ENCODE measurements around the gene SUPT5H. TPM values are rescaled to one million over a fixed set of nuclear protein-coding genes. Genes with fewer than 3 reads are reported as not detected.

SUPT5H gene
- total RNA-seq, result 44.0 and 55.0 TPM in 2 replicates

DNA sequence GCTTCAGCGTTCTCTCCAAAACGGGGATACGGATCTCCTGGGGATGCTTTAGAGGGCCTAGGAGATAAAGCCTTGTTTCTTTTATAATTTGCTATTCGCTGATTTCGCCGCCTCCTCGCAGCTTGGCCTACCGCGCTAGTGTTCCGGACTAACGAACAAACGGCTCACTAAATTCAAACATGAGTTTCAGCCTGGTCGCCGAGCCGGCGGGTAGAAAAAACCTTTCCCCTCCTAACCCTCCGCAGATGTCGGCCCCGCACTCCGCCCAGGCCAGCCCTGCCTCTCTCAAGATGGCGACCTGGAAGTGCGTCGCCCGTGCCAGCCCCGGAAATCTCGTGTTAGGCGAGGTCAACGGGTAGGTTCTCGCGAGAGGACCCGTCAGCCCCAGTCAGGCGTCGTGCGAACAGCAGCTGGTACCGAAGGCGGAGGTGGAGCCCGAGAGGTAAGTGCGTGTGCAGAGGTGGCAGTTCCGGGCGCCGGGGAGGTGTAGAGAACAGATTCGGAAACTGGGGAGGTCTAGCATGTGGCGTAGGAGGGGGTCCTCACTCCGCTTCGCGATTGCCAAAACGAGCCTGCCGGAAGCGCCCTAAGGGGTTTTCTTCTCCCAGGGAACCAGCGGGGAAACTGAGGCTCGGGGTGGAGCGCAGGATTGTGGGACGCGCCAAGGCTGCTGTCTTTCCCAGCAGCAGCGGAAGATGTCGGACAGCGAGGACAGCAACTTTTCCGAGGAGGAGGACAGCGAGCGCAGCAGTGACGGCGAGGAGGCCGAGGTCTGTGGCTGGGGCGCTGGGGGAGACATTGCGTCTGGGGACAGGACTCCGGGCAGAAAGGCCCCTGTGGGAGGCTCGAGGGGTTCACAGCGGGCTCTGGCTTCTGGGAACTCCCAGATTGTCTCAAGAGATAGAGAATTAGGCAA is at the start of gene SUPT5H:
Gene SUPT5H (plus strand): TSS at position 387 of the 916 bp plus-strand sequence. CDS start 309 bp downstream, at position 696.

DNA sequence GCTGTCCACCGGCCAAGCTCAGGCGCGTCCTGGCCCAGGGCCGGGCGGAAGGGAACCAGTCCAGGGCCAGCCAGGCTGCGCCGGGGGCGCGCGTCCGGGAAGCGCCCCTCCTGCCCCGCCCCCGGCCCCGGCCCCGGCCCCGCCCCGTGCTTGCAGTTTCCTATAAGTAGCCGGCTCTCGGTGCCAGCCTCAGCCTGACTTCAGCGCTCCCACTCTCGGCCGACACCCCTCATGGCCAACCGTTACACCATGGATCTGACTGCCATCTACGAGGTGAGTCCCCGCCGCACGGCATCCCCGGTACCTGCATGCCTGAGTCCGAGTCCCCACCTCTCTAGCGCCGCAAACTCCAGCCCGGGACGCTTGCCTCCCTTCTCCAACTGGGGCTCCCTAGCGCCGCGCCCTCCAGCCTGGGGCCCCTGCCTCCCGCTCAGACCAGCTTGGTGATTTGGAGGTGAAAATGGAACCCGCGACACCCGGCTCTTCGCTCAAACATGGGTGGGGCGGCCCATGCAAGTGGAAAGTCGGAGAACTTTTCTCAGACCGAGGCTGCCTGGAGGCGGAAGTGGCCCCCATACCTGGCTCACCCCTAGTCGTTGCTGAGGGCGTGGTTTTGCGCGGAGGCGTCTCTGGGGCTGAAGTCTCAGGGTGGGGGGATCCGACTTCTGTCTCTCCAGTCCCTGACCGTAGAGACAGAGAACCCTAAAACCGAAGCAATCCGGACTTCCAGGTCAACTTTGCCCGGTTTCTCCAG is 38.5 kb upstream of the SUPT5H start, which contains the start of gene ZFP36:
Gene ZFP36 (plus strand): TSS at position 192 of the 754 bp plus-strand sequence. CDS start 58 bp downstream, at position 250.

GRCh38 chr19:39412100-39412866 is 33.1 kb upstream of the SUPT5H start, which contains the start of gene PLEKHG2:
Gene PLEKHG2 (plus strand): TSS chr19:39412669. CDS start chr19:39414087, 1,418 bp downstream.

DNA sequence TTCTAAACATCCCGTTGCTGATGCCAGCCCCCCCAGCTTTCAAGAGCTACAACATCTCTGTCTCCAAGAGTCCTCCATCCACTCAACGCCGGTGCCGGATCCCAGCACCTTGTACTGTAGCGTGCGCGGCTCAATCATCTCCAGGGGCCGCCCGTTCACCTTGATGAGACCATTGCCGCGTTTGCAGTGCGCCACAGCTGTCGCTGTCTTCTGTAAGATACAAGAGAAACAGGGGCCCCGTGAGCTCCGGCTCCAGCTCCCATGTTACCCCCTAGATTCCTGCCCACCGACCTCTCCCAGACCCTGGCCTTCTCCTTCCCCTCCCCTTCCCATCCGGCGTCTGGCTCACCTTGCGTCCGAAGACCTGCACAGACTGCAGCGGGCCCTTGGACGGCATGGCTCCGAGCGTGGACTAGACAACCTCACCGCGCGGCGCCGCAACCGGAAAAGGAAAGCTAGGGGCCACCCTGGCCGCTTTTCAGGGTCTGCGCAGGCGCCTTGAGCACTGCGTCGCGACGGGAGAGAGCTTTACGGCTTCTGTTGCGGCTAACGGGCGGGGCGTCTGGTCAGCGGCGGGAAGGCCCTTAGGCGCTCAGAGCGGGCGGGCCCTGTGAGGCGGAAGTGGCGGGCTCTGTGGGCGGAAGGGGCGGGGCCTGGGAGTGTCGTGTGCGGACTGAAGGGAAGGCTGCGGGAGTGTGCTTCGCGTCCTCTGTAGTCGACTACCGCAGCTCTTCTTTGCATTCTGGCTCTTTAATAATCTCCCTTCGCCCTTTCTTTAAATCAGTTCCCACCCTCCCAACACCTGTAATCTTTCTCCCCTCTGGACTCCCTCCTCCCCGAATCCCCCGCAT is 9.7 kb upstream of the SUPT5H start, which contains the start of gene RPS16:
Gene RPS16 (minus strand): TSS at position 451 of the 851 bp plus-strand sequence. CDS start 54 bp downstream, at position 397.

GRCh38 chr19:39480337-39481228 is 35.2 kb downstream of the SUPT5H start, which contains the start of gene TIMM50:
Gene TIMM50 (plus strand): TSS chr19:39480838. CDS start chr19:39480854, 16 bp downstream.

DNA sequence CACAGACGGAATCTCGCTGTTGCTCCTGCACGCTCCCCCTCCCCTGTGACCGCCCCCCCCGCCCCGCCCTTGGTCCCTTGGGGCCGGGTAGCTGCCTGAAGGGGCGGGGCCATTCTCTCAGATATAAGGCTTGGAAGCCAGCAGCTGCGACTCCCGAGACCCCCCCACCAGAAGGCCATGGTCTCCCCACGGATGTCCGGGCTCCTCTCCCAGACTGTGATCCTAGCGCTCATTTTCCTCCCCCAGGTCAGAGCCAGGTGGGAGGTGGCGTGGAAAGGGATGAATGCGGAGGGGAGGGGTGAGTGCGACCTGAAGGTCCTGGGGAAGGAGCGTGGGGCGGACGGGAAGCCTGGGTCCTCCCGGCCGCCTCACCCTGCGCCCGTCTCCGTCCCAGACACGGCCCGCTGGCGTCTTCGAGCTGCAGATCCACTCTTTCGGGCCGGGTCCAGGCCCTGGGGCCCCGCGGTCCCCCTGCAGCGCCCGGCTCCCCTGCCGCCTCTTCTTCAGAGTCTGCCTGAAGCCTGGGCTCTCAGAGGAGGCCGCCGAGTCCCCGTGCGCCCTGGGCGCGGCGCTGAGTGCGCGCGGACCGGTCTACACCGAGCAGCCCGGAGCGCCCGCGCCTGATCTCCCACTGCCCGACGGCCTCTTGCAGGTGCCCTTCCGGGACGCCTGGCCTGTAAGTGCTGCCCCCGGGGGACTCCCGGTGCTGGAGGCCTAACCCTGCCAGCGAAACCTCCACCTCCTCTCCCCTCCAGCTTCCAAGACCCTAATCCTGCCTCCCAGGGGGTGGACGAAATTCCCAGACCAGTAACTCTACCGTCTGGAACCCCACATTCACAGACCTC is 53.6 kb downstream of the SUPT5H start, which contains the start of gene DLL3:
Gene DLL3 (plus strand): TSS at position 150 of the 845 bp plus-strand sequence. CDS start 28 bp downstream, at position 178.

DNA sequence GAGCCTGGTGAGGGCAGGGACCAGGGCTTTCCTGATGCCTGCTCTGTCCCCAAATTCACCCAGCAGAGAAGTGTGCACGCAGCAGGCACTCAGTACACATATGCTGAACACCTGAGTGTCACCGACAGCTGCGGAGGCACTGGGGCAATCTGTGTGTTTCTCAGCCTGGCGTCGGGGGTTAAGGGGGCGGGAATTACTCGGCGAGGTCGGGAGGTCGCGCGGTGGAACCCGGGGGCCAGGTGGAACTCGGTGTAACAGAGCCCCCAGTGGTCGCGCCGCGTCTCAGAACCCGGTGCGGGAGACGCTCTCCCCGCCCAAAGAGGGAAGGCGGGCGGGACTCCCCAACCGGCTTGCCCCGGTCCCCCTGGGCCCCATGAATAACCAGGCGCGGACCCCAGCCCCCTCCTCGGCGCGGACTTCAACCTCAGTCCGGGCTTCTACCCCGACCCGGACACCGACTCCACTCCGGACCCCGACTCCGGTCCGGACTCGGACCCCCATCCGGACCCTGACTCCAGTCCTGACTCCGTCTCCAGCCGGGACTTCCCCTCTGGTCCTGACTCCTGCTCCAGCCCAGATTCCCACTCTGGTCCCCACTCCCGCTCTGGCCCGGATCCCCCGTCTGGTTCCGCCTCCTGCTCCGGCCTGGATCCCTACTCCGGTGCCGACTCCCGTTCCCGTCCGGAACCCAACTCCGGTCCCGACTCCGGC is 69.6 kb downstream of the SUPT5H start, which contains the start of gene SELENOV:
Gene SELENOV (plus strand): TSS at position 300 of the 711 bp plus-strand sequence. CDS start 74 bp downstream, at position 374.

Other genes with a start within 250 kb of the SUPT5H start
- 0.72 and 1.3 TPM in 2 replicates for gene NCCRP1, start 248.6 kb upstream of the SUPT5H start, total RNA-seq
- gene SYCN, start 241.3 kb upstream of the SUPT5H start, total RNA-seq, result not detected in 2 replicates
- gene IFNL3, start 200.6 kb upstream of the SUPT5H start, total RNA-seq, result not detected in 2 replicates
- not detected in 2 replicates for gene IFNL4, start 196.7 kb upstream of the SUPT5H start, total RNA-seq
- gene IFNL2, start 177.2 kb upstream of the SUPT5H start, total RNA-seq, result not detected in 2 replicates
- gene IFNL1, start 149.2 kb upstream of the SUPT5H start, total RNA-seq, result not detected in 2 replicates
- 0.11 TPM in 1 of 2 replicates, not detected in the other for gene LRFN1, start 124.7 kb upstream of the SUPT5H start, total RNA-seq
- gene GMFG, start 109.5 kb upstream of the SUPT5H start, total RNA-seq, result not detected in 2 replicates
- 47.5 and 53.5 TPM in 2 replicates for gene SAMD4B, start 103.2 kb upstream of the SUPT5H start, total RNA-seq
- 25.3 and 41.4 TPM in 2 replicates for gene PAF1, start 54.5 kb upstream of the SUPT5H start, total RNA-seq
- 30.9 and 33.6 TPM in 2 replicates for gene MED29, start 54.2 kb upstream of the SUPT5H start, total RNA-seq
- gene ZFP36, start 38.7 kb upstream of the SUPT5H start, total RNA-seq, result 37.7 and 60.0 TPM in 2 replicates
- gene PLEKHG2, start 32.9 kb upstream of the SUPT5H start, total RNA-seq, result 4.1 and 10.5 TPM in 2 replicates
- 1,797 and 2,309 TPM in 2 replicates for gene RPS16, start 9.6 kb upstream of the SUPT5H start, total RNA-seq
- gene TIMM50, start 35.3 kb downstream of the SUPT5H start, total RNA-seq, result 86.0 and 123 TPM in 2 replicates
- 2.0 and 2.6 TPM in 2 replicates for gene DLL3, start 53.4 kb downstream of the SUPT5H start, total RNA-seq
- not detected in 2 replicates for gene SELENOV, start 69.6 kb downstream of the SUPT5H start, total RNA-seq
- gene EID2B, start 87.3 kb downstream of the SUPT5H start, total RNA-seq, result 1.8 and 2.1 TPM in 2 replicates
- gene EID2, start 94.6 kb downstream of the SUPT5H start, total RNA-seq, result 8.8 and 19.9 TPM in 2 replicates
- gene LGALS13, start 156.9 kb downstream of the SUPT5H start, total RNA-seq, result not detected in 2 replicates
- not detected in 2 replicates for gene LGALS16, start 210.3 kb downstream of the SUPT5H start, total RNA-seq

All from hair follicular keratinocyte (primary cell).